SH-SY5Y (cell line): ENCODE results near the gene UQCRQ.

Experiments used
- GATA2 ChIP-seq: IDR thresholded peaks from 2 replicates; pipeline ENCODE4 v1.6.1; 2011; ENCODE audit warnings: mild to moderate bottlenecking, low read depth, low read length
- GATA3 ChIP-seq: IDR thresholded peaks from 2 replicates; pipeline ENCODE4 v1.6.1; 2011; ENCODE audit warnings: low read depth, mild to moderate bottlenecking, low read length, moderate library complexity

- TF ChIP-seq GATA2 (peak; percentile 9; the same call in 1 of the 2 replicates), GATA3 (no peak)
Observed at GRCh38 chr5:132854301-132854700, 12.1 kb upstream of the UQCRQ start.
